Mucosa of rectum (tissue), 2 donors: Measurements from ENCODE around the gene PHLDA1.
A peak's percentile ranks its signal among the peaks of the same experiment; 100 is the strongest.
"Not testable (repeated sequence)": the region's sequence is repeated elsewhere in the genome, so short reads cannot be mapped to it uniquely, and the experiment has no call there.

ENCODE experiments used
- H3K27ac ChIP-seq, 2 donors: one replicate each; pipeline ENCODE4 v1.7.0; 2013; ENCODE audit warnings: inconsistent platforms in 2 of 2, low read depth in 2 of 2, low read length in 2 of 2
- H3K27me3 ChIP-seq, 2 donors: one replicate each; pipeline ENCODE4 v1.7.0; 2013; ENCODE audit warnings: low read length in 2 of 2; ENCODE audit not compliant: control insufficient read depth in 2 of 2, insufficient read depth in 2 of 2
- H3K36me3 ChIP-seq, 2 donors: one replicate each; pipeline ENCODE4 v1.7.0; 2013; ENCODE audit warnings: low read length in 2 of 2; ENCODE audit not compliant: control insufficient read depth in 2 of 2, insufficient read depth in 2 of 2
- H3K4me1 ChIP-seq, 2 donors: one replicate each; pipeline ENCODE4 v1.7.0; 2013; ENCODE audit warnings: low read length in 2 of 2, mild to moderate bottlenecking in 1 of 2; ENCODE audit not compliant: control insufficient read depth in 2 of 2, insufficient read depth in 2 of 2
- H3K4me3 ChIP-seq, 2 donors: one replicate each; pipeline ENCODE4 v1.7.0; 2013; ENCODE audit warnings: low read length in 2 of 2
- H3K9ac ChIP-seq, 2 donors: one replicate each; pipeline ENCODE4 v1.7.0; 2013; ENCODE audit warnings: low read length in 2 of 2, low read depth in 1 of 2, mild to moderate bottlenecking in 1 of 2
- H3K9me3 ChIP-seq, 2 donors: one replicate each; pipeline ENCODE4 v1.7.0; 2013; ENCODE audit warnings: low read length in 2 of 2; ENCODE audit not compliant: control insufficient read depth in 2 of 2
- donor health status: healthy.
- donor health status: Normal muscosa, but diverticular disease.

PHLDA1 gene

GRCh38 chr12:75987709-75988108 is 43.9 kb downstream of the PHLDA1 start:
- H3K4me3 ChIP-seq, H3K9ac ChIP-seq, H3K27me3 ChIP-seq, H3K36me3 ChIP-seq, H3K27ac ChIP-seq, H3K9me3 ChIP-seq: not testable (repeated sequence)
- H3K4me1 ChIP-seq, result peaks cover 6 to 15% of the 10 kb centered on the region in 2 donors

- no peak overlapping the region for H3K4me3 ChIP-seq
- H3K27me3 ChIP-seq, result no peaks in the 10 kb centered on the region
- H3K27ac ChIP-seq, result no peak overlapping the region
- H3K4me1 ChIP-seq, result peaks cover 6 to 17% of the 10 kb centered on the region in 2 donors
- no peaks in the 10 kb centered on the region for H3K9me3 ChIP-seq
- H3K36me3 ChIP-seq, result no peaks in the 10 kb centered on the region
- no peak overlapping the region for H3K9ac ChIP-seq
Measured at GRCh38 chr12:75986001-75986746, 45.4 kb downstream of the PHLDA1 start.

DNA sequence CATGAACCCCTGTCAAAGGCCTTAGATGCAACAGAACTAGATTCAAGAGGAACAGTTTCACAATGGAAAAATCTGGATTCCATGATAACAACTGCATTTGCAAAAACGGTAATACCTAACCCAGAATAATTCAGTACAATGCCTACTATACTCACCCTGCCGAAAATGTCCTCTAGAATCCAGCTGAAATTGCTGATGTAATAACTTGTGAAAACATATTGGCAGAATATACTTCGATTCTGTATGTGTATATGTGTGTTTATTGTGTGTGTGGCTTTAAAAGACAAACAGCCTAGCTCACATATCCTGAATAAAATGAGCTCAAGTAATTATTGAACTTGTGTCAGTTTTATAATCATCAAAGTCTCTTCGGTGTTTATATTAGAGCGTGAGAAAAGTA is 46.0 kb downstream of the PHLDA1 start:
- no peaks in the 10 kb centered on the region for H3K9me3 ChIP-seq
- no peak overlapping the region for H3K4me3 ChIP-seq
- H3K36me3 ChIP-seq, result no peaks in the 10 kb centered on the region
- H3K27ac ChIP-seq, result no peak overlapping the region
- no peak overlapping the region for H3K9ac ChIP-seq
- no peaks in the 10 kb centered on the region for H3K27me3 ChIP-seq
- H3K4me1 ChIP-seq, result peaks cover 6 to 17% of the 10 kb centered on the region in 2 donors

DNA sequence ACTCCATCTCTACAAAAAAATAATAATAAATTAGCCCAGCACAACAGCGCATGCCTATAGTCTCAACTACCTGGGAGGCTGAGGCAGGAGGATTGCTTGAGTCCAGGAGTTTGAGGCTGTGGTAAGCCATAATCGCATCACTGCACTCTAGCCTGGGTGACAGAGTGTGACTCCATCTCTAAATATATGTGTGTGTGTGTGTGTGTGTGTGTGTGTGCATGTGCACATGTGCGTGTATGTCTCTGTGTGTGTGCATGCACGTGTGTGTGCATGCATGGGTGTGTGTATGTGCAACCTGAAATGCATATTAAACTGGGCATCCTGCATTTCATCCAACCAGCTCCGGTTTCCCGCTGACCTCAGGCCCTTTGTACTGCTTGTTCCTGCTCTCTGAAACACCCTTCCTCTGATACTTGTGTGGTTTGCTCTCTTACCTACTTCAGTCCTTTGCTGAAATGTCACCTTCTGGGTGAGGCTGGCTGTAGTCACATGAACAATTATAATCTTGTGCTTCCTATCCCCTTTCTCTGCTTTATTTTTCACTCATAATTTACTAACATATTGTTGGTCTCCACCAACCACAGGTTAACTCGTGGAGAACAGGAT is 46.9 kb downstream of the PHLDA1 start:
- no peaks in the 10 kb centered on the region for H3K9me3 ChIP-seq

GRCh38 chr12:75983851-75984250 is 47.7 kb downstream of the PHLDA1 start:
- H3K4me1 ChIP-seq, result peaks cover 7 to 23% of the 10 kb centered on the region in 2 donors
- H3K27ac ChIP-seq, H3K27me3 ChIP-seq, H3K4me3 ChIP-seq, H3K9ac ChIP-seq, H3K36me3 ChIP-seq, H3K9me3 ChIP-seq: not testable (repeated sequence)

More for the DNA sequence above, 46.9 kb downstream of the PHLDA1 start:
- no peak overlapping the region for H3K9ac ChIP-seq
- H3K4me3 ChIP-seq, result no peak overlapping the region
- no peaks in the 10 kb centered on the region for H3K36me3 ChIP-seq
- no peaks in the 10 kb centered on the region for H3K27me3 ChIP-seq
- peaks cover 6 to 17% of the 10 kb centered on the region in 2 donors for H3K4me1 ChIP-seq
- no peak overlapping the region for H3K27ac ChIP-seq

GRCh38 chr12:75982979-75983660 is 48.5 kb downstream of the PHLDA1 start:
- H3K9ac ChIP-seq, result no peak overlapping the region

GRCh38 chr12:75982169-75982564 is 49.4 kb downstream of the PHLDA1 start:
- peaks cover 20 to 39% of the 10 kb centered on the region in 2 donors for H3K4me1 ChIP-seq
- H3K36me3 ChIP-seq, result no peaks in the 10 kb centered on the region
- H3K9me3 ChIP-seq, result no peaks in the 10 kb centered on the region
- no peaks in the 10 kb centered on the region for H3K27me3 ChIP-seq
- H3K9ac ChIP-seq, result no peak overlapping the region
- no peak overlapping the region for H3K27ac ChIP-seq
- no peak overlapping the region for H3K4me3 ChIP-seq

More at GRCh38 chr12:75982979-75983660, 48.5 kb downstream of the PHLDA1 start:
- Histone ChIP-seq H3K4me1 (peaks cover 15 to 30% of the 10 kb centered on the region in 2 donors), H3K9me3 (no peaks in the 10 kb centered on the region), H3K27ac (peak overlapping the region; percentile 10 to 27), H3K27me3 (no peaks in the 10 kb centered on the region), H3K36me3 (no peaks in the 10 kb centered on the region), H3K4me3 (peak overlapping the region; percentile 21 to 61)

- H3K4me3 ChIP-seq, result no peak overlapping the region
- H3K27ac ChIP-seq, result no peak overlapping the region
- peaks cover 20 to 41% of the 10 kb centered on the region in 2 donors for H3K4me1 ChIP-seq
- H3K9ac ChIP-seq, result no peak overlapping the region
- no peaks in the 10 kb centered on the region for H3K36me3 ChIP-seq
- H3K27me3 ChIP-seq, result no peaks in the 10 kb centered on the region
- no peaks in the 10 kb centered on the region for H3K9me3 ChIP-seq
Measured at GRCh38 chr12:75981247-75982168, 50.1 kb downstream of the PHLDA1 start.

DNA sequence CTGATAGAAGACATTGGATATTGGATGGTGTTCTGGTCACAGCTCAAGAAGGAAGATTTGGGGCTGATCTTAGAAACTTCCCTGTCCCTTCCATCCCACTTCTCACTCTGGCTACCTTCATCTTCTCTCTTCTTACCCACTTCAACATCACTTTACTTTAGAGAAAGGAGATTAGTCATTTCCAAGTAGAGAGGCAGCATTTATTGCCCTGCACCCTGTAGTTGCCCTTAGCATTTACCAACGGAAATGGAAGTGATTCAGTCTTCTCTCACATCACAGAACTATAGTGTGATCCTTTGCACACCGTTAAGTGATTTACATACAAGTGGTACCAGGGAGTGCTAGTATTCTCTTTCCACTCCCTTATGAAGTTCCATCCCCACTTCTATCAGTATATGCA is 52.4 kb downstream of the PHLDA1 start:
- no peaks in the 10 kb centered on the region for H3K9me3 ChIP-seq
- H3K27me3 ChIP-seq, result no peaks in the 10 kb centered on the region
- no peak overlapping the region for H3K9ac ChIP-seq
- peak overlapping the region; percentile 77 to 78 for H3K27ac ChIP-seq
- no peak overlapping the region for H3K4me3 ChIP-seq
- no peaks in the 10 kb centered on the region for H3K36me3 ChIP-seq
- peaks cover 17 to 35% of the 10 kb centered on the region in 2 donors for H3K4me1 ChIP-seq
